NT2/D1 (cell line): Measurements from ENCODE around the gene GTF3A.

Source experiments
- YY1 ChIP-seq: IDR thresholded peaks from 2 replicates; pipeline ENCODE4 v1.6.1; 2011; ENCODE audit not compliant: insufficient read length, insufficient read depth
- ZNF274 ChIP-seq: IDR thresholded peaks from 2 replicates; pipeline ENCODE4 v1.6.1; 2011; ENCODE audit warnings: mild to moderate bottlenecking, low read depth, low read length

GRCh38 chr13:27465611-27466010, 41.2 kb downstream of the GTF3A start:
- TF ChIP-seq ZNF274 = no peak
- no peak for TF ChIP-seq YY1
